Activated B cell treated with CpG ODN at 0.5 μM for 24 hours (primary cell): ENCODE measurements around the gene RNF38. TPM values are rescaled to one million over a fixed set of nuclear protein-coding genes. Genes with fewer than 3 reads are reported as not detected.

Experiments used
- ATAC-seq: fragments of 200-7000 bp; cut with Tn5 transposase; one replicate; pipeline ENCODE4 v1.10.0; 2021; ENCODE audit warnings: low read depth, mild to moderate bottlenecking, moderate library complexity
- CTCF ChIA-PET: fragments of 350-600 bp; sonication (Branson Sonifier 250); formaldehyde crosslinking; loops from one replicate; lab custom pipeline; 2021; ENCODE audit warnings: antibody characterized with exemption; lab: Charles Lee
- POLR2A ChIA-PET: fragments of 350-600 bp; sonication (Branson Sonifier 250); formaldehyde crosslinking; loops from one replicate; lab custom pipeline; 2021; ENCODE audit warnings: antibody characterized with exemption; lab: Charles Lee
- DNase-seq: peaks from one replicate; pipeline ENCODE4 v3.0.0; 2022
- H3K27ac Mint-ChIP-seq: one replicate; pipeline ENCODE4 v1.8.0; 2020; ENCODE audit warnings: mixed read lengths
- H3K27me3 Mint-ChIP-seq: one replicate; pipeline ENCODE4 v1.8.0; 2021; ENCODE audit warnings: mixed read lengths
- H3K36me3 Mint-ChIP-seq: one replicate; pipeline ENCODE4 v1.8.0; 2021; ENCODE audit warnings: low read depth, mixed read lengths
- H3K4me1 Mint-ChIP-seq: one replicate; pipeline ENCODE4 v1.8.0; 2021; ENCODE audit warnings: mixed read lengths
- H3K4me3 Mint-ChIP-seq: one replicate; pipeline ENCODE4 v1.8.0; 2020; ENCODE audit warnings: mild to moderate bottlenecking, mixed read lengths
- H3K9me3 Mint-ChIP-seq: one replicate; pipeline ENCODE4 v1.8.0; 2020; ENCODE audit warnings: mixed read lengths
- intact Hi-C: fragments of 100-400 bp; cut with micrococcal nuclease; formaldehyde crosslinking; loops from one replicate; pipeline ENCODE4 v1.15.1; 2024
- total RNA-seq: library from RNA; stranded (reverse); gene quantifications from 2 replicates; pipeline ENCODE4 v1.2.3, GENCODE V29; 2022
- TF ChIP-seq, protein P1 (sequence below): fragments of 200-600 bp; IDR thresholded peaks from one replicate; pipeline ENCODE4 v1.8.0; 2022; ENCODE audit warnings: antibody characterized with exemption, mild to moderate bottlenecking

The RNF38 gene
- total RNA-seq, 1 donor from 2014 or later = 52.1 TPM

DNA sequence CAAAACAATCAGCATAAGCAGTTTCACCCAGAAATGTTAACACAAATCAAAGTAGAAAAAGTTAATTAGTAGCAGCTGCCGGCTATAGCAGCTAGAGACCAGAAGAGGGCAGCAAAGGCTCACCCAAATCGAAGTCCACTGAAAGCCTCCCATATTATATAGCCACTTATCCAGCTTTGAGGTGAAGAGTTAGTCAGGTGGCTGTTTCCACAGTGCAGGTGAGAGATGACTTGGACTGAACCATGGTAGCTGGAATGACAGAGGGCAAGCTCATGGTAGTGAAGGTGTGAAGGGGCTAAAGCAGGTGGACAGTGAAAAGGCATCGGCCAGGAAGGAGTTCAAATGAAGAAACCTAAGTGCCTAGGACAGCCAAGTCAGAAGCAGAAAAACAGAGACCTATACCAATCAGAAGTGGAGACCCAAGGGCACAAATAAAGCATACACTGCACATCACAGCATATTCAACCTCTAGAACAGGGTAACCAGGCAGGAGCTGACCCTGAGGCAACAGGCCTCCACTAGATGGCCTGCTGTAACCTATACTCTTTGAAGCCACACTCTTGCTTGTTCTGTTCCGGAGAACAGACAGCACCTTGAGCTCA, 7.2 kb upstream of the RNF38 start:
- ATAC-seq (peak; percentile 93), DNase-seq (peak; percentile 31)
- Mint-ChIP-seq H3K4me1 (peaks cover 10% of the 10 kb centered on the region), H3K36me3 (peaks cover 2% of the 10 kb centered on the region), H3K27ac (peak overlapping the region; percentile 37), H3K9me3 (no peaks in the 10 kb centered on the region), H3K27me3 (no peaks in the 10 kb centered on the region), H3K4me3 (no peak overlapping the region)
- ChIA-PET POLR2A (interaction anchor here (0.6 to 2.1 kb wide), 6 partner anchors 10 to 322 kb away, joined by 3 to 12 read pairs (median 3); no protein-coding TSS in a partner anchor), CTCF (interaction anchor here (0.7 to 6.5 kb wide), 33 partner anchors 8 to 1102 kb away, joined by 3 to 181 read pairs (median 6); no protein-coding TSS in a partner anchor)
- intact Hi-C loops = loop anchor here (1.0 to 10.0 kb wide), 6 partner anchors 43 to 1348 kb away; partner anchors contain the start of genes TOMM5 and TRMT10B
- TF ChIP-seq, protein P1, sequence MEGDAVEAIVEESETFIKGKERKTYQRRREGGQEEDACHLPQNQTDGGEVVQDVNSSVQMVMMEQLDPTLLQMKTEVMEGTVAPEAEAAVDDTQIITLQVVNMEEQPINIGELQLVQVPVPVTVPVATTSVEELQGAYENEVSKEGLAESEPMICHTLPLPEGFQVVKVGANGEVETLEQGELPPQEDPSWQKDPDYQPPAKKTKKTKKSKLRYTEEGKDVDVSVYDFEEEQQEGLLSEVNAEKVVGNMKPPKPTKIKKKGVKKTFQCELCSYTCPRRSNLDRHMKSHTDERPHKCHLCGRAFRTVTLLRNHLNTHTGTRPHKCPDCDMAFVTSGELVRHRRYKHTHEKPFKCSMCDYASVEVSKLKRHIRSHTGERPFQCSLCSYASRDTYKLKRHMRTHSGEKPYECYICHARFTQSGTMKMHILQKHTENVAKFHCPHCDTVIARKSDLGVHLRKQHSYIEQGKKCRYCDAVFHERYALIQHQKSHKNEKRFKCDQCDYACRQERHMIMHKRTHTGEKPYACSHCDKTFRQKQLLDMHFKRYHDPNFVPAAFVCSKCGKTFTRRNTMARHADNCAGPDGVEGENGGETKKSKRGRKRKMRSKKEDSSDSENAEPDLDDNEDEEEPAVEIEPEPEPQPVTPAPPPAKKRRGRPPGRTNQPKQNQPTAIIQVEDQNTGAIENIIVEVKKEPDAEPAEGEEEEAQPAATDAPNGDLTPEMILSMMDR = peak; percentile 97

DNA sequence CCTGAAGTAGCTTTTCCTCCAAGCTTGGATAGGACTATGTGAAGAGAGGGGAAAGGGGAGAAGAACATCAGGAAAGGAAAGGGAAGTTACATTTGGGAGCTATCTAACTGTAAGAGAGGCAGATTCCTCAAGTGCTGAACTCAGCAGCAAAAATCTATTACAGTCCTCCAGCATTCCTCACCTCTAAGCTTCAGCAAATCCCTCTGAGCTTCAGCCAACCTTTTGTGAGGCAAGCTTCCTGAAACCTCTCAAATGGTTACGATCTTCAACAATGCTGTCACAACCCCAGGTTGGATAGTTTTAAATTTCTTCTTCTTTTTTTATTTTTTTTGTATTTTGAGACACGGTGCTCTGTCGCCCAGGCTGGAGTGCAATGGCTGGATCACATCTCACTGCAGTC, 2.5 kb upstream of the RNF38 start:
- H3K4me1 Mint-ChIP-seq = peaks cover 35% of the 10 kb centered on the region
- CTCF ChIA-PET = interaction anchor here (0.6 to 2.2 kb wide), 3 partner anchors 48 to 180 kb away, joined by 3 to 10 read pairs (median 3); no protein-coding TSS in a partner anchor
- peaks cover 5% of the 10 kb centered on the region for H3K36me3 Mint-ChIP-seq
- no peaks in the 10 kb centered on the region for H3K9me3 Mint-ChIP-seq
- no peak for DNase-seq
- POLR2A ChIA-PET = no interaction called here
- H3K27ac Mint-ChIP-seq = peak overlapping the region; percentile 3
- no peaks in the 10 kb centered on the region for H3K27me3 Mint-ChIP-seq
- intact Hi-C loops = loop anchor here (5.0 to 10.0 kb wide), 4 partner anchors 432 to 1500 kb away; partner anchors contain the start of genes SLC25A51, TOMM5 and TRMT10B
- TF ChIP-seq, protein P1 = no peak
- no peak overlapping the region for H3K4me3 Mint-ChIP-seq
- no peak for ATAC-seq

DNA sequence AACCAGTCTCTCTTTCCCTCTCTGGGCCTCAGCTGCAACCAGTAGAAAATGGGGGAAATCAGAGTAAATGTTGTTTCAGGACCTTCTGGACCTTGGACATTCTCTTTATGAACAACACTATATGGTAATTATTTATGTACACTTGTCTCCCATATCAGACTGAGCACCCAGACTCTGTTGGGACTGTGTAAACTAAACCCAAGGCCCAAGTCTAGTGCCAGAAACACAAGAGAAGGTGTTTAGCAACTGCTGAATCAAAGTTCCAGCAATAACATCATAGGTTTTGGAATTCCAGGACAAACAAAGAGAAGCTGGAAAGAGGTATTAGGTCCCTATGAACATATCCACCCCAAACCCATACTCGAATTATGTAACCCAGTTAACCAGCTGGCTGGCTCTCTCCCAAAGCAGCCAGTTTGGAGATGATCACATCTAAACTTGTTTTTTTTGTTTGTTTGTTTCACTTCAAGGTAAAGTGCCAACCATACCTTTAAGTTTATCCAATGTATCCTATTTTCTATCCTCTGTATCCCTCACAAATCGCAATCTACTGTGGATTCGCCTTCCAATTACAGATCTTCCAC, 1.9 kb upstream of the RNF38 start:
- no peak for DNase-seq
- Mint-ChIP-seq H3K4me3 (no peak overlapping the region), H3K27ac (peak overlapping the region; percentile 88), H3K36me3 (peaks cover 5% of the 10 kb centered on the region), H3K9me3 (no peaks in the 10 kb centered on the region), H3K4me1 (peaks cover 32% of the 10 kb centered on the region), H3K27me3 (no peaks in the 10 kb centered on the region)
- intact Hi-C loops = loop anchor here (1.0 to 10.0 kb wide), 5 partner anchors 170 to 1500 kb away; partner anchors contain the start of genes MELK, SLC25A51, TOMM5 and TRMT10B
- TF ChIP-seq, protein P1 = no peak
- ChIA-PET POLR2A (no interaction called here), CTCF (interaction anchor here (0.6 to 2.2 kb wide), 3 partner anchors 154 to 180 kb away, joined by 3 to 10 read pairs (median 3); no protein-coding TSS in a partner anchor)
- no peak for ATAC-seq

DNA sequence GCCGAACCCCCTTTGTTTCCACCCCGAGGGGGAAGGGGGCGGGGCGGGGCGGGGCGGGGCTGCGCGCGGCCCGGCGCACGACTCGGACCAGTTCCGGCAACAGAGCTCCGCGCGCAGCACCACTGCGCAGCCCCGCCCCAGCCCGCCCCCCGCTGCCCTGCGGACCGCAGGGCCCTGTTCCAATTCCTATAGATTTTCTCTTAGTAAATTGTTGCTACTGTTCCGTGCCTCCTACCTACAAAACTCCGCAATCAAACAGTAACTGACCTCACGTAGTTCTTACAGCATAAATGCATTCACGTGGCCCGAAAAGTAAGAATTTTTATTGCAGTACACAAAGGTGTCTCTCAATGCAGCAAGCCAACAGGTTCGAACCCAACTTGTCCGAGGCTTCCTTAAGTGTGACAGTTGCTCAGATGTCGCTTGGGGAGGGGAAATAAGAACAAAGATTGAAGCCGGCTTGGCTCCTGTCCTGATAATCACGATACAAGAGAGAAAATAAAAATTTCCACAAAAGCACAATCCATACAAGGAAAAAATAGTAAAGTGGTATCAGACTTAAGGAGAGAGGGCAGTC, 1.2 kb upstream of the RNF38 start:
- H3K27me3 Mint-ChIP-seq = no peaks in the 10 kb centered on the region
- intact Hi-C loops = loop anchor here (1.0 to 10.0 kb wide), 5 partner anchors 171 to 1501 kb away; partner anchors contain the start of genes MELK, SLC25A51, TOMM5 and TRMT10B
- no peak for DNase-seq
- peak overlapping the region; percentile 89 for H3K4me3 Mint-ChIP-seq
- no peaks in the 10 kb centered on the region for H3K9me3 Mint-ChIP-seq
- CTCF ChIA-PET = interaction anchor here (2.2 kb wide), 1 partner anchor 155 kb away, joined by 10 read pairs; no protein-coding TSS in a partner anchor
- H3K36me3 Mint-ChIP-seq = peaks cover 8% of the 10 kb centered on the region
- ATAC-seq = peak; percentile 72
- H3K27ac Mint-ChIP-seq = peak overlapping the region; percentile 92
- H3K4me1 Mint-ChIP-seq = peaks cover 31% of the 10 kb centered on the region
- POLR2A ChIA-PET = interaction anchor here (0.5 to 1.7 kb wide), 4 partner anchors 9 to 1384 kb away, joined by 3 to 12 read pairs (median 4); partner anchors contain the start of genes EXOSC3 and MELK
- TF ChIP-seq, protein P1 = no peak
